GM19193 (cell line): ENCODE data around the gene TMEFF2.

Experiments
- POLR2A ChIP-seq: IDR thresholded peaks from 4 replicates; pipeline ENCODE4 v1.6.1; 2011; ENCODE audit not compliant: insufficient read depth, insufficient read length; ENCODE audit errors: extremely low read depth

Gene TMEFF2

DNA sequence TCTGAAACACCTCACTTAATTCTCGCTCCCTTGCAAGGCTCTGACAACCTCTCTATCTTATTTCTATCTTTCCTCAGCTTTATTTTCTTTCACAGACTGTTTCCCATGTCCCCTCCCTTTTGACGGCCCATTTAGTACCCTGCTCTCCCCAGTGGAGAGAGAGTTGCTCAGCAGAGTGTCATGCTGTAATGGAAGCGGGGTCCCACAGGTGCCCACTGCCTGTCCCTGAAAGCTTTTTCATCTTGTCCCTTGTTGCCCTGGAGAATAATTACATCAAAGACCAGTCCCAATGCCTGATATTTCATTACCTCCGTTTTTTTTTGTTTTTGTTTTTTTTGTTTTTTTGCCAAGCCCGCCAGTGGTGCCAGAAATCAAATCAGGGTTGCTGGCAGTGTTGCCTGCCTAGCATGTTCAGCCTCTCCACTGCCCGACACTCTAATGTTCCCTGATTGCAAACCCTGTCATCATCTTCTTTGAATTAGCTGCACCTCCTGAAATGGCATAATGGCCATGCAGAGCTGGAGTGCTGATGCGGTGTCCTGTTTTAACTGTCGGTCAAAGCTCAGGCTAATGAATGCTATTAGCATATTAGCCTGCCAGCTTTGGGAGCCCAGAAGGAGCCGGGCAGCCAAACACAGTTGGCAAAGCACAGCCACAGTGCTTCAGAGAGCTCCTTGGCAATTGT lies 276.6 kb downstream of the TMEFF2 start:
- TF ChIP-seq POLR2A = no peak

DNA sequence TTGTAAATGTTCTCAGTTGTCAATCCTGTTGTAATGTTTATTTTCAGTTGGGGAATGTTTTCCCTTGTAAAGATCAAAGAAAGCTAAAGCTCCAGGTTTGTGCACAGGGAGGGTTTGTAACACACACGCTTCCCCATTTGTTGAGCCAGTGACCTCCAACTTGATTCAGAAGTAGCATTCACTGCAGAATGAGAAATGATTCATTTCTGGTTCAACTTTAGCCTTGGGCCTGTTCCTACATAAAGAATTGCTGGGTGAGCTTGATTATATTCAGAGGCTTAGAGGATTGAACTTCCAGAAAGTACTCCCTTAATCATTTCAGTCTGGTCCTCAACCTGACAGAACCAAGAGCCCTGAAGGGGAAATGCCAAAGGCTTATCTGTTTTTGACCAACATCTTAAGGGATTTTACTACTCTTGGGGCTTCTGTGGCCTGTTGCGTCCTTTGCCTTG lies 277.3 kb downstream of the TMEFF2 start:
- TF ChIP-seq POLR2A = no peak

DNA sequence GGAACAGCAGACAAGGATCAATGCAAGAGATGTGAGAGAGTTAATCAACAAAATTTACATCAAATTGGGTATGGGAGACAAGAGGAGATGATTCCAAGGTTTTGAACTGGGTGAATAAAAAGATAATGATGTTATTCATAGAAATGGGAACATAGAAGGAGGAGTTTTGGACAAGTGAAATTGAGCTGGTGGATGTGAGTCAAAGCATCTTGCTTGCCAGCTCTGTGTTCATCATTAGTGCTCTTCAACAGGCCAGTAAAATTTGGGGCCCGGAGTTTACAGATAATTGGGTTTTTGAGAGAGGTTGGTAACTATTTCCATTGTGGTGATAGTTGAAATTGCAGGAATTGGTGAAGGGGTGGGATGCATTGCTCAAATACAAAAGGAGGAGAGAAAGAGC lies 277.9 kb downstream of the TMEFF2 start:
- TF ChIP-seq POLR2A = no peak

DNA sequence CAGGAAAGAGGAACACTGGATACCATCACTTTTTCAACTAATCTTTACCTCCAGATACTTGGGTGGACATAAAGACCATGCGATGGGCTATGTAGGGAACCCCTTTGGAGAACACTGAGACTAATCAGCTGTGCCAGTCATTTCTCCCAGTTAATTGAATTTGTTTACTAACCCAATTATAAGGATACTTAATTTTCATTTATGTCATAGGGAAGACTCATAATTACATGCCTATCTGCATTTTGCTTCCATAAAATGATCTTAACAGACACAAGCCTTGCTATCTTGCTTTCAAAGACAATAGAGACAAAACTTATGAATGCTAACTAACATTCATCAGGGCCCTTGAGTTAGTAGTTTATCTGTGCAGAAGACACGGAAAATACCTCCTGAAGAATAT lies 279.0 kb downstream of the TMEFF2 start:
- TF ChIP-seq POLR2A = no peak

DNA sequence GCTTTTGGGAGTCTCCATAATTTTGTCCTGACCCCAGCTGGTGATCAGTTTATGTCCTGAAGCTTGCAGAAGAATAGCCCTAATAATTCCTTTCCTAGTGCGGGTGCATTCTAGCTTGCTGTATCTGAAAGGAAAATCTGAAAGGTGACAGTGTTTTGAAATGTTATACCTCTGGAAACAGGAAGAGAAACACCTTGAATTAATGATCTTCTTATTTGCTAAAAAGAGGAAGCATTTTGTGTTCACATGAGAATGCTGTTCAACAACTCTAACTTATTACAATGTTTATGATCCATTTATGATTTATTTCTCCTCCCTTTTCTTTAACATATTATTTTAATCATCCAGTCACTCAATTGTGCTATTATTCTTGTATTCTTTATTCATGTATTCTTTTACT lies 280.9 kb downstream of the TMEFF2 start:
- no peak for TF ChIP-seq POLR2A

DNA sequence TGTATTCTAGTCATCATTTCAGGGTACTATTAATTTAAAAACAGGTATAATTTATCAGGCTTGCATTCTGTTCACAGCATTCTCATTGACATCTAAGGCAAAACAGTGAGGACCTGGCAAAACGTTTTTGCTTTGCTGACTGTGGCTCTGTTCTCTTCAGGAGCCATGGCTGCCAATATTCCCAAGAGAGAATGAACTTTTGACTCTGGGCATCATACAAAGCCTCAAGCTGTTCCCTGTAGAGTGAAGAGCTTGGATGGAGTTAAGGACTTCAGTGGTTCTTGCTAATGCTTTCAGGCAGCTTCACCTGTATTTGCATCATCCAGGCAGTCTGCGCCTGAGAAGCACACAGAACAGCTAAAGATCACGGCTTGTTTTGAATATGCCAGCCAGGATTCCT lies 282.0 kb downstream of the TMEFF2 start:
- no peak for TF ChIP-seq POLR2A

GRCh38 chr2:191910518-191910917 lies 284.2 kb downstream of the TMEFF2 start:
- no peak for TF ChIP-seq POLR2A

- no peak for TF ChIP-seq POLR2A
Observed at GRCh38 chr2:191908874-191909273, 285.9 kb downstream of the TMEFF2 start.

DNA sequence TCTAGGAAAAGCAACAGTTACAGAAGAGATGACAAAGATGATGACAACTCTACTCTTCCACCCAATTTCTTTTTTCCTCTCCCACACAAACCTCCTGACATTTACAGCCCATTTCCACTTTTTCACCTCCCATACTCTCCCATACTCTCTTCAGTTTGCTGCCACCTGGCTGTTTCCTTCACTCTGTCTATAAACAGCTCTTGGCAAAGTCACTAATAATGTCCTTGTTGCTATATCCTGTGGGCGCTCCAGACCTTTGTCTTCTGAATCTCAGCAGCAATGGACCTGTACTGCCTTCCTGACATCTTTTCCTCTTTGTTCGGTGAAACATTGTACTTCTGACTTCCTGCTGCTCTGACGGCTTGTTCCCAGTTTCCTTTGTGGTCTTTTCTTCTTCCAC lies 287.2 kb downstream of the TMEFF2 start:
- TF ChIP-seq POLR2A = no peak

GRCh38 chr2:191907091-191907490 lies 287.6 kb downstream of the TMEFF2 start:
- TF ChIP-seq POLR2A = no peak

DNA sequence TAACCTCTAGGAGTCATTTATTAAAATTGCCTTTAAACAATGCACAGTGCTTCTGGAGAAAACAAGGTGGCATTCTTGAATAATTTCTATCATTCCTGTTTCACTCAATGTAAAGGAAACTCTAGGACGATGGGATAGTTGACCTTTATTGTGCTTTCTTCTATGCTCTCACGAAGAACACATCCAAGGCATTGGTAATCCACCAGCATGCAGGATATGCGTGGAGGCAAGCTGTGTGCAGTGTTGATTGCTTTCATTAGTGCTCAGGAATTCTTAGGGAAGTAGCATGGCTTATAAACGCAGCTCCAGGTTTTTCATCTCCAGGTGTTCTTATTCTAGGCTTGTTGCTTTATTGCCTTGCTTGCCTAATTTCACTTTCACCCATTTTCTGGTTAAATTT lies 289.4 kb downstream of the TMEFF2 start:
- TF ChIP-seq POLR2A = no peak

- TF ChIP-seq POLR2A = no peak
Observed at GRCh38 chr2:191901031-191901430, 293.7 kb downstream of the TMEFF2 start.

GRCh38 chr2:191899410-191899809 lies 295.3 kb downstream of the TMEFF2 start:
- TF ChIP-seq POLR2A = no peak
